CD4-positive, alpha-beta T cell treated with Interleukin-2 at 100 ng/mL for 4 hours (primary cell): Measurements from ENCODE around the gene GZF1.
"Not testable (repeated sequence)": the region's sequence is repeated elsewhere in the genome, so short reads cannot be mapped to it uniquely, and the experiment has no call there.

Experiments used
- DNase-seq: peaks from one replicate; pipeline ENCODE4 v3.0.0-alpha.2; 2020; ENCODE audit warnings: low spot score

GZF1 gene

DNA sequence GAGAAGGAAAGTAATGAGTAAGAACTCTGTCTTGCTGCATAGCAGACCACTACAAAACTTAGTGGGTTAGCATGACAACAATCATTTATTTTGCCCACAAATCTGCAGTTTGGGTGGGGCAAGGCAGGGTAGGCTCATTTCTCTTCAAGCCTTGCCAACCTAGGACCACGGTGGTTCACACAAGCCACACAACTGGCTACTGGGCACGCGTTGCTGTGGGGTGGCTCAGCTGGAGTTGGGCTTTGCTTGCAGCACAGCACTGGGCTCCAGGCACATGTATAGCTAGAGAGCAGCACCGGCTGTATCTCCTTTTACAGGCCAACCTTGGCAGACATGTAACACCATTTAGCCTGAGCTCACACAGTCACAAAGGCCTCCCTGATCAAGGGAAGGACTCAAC is 16.0 kb upstream of the GZF1 start:
- DNase-seq = no peak

- DNase-seq = no peak
These were observed 14.2 kb upstream of the GZF1 start for GRCh38 chr20:23347791-23348190.

DNA sequence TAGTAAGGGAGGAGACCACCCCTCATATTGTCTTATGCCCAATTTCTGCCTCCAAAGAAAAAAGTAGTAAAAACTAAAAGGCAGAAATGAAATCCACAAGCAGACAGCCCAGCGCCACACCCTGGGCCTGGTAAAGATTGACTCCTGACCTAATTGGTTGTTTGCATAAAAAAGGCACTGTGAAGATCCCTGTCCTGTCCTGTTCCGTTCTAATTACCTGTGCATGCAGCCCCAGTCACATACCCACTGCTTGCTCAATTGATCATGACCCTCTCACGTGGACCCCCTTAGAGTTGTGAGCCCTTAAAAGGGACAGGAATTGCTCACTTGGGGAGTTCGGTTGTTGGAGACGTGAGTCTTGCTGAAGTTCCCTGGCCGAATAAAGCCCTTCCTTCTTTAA is 13.5 kb upstream of the GZF1 start:
- not testable (repeated sequence) for DNase-seq

GRCh38 chr20:23349338-23350195 is 12.4 kb upstream of the GZF1 start:
- peak; percentile 75 for DNase-seq

DNA sequence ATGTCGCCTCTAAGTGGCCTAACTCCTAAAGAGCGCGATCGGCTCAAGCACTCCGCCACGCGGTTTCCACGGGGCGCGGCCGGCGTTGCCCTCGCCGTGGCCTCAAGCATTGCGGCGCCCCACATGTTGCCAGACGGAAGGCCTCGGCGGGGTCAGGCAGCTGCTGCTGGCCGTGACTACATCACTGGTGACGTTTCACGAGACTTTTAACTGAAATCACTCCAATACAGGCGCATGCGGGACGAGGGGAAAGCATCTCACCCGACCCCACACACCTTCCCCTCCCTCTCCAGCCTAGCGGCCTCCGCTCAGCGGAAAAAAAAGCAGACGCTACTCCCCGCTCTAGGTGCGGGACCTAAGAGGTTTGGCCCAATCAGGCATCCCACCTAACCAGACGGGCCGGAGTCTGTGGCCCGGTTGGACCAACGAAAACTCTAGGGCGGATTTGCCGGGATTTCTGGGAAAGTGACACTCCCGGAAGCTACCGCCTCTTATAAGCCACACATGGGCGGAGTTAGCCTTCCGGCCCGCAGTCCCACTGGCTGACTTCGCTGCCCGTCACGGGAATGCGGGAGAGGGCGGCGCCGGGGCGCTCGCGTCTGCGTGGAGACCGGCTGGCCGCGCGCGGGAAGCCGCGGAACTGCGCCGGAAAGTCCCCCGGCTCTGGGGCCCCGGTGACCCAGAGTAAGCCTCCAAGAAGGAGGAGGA is 11.6 kb upstream of the GZF1 start, which contains the start of gene NXT1:
Gene NXT1 (plus strand): TSS at position 596 of the 708 bp plus-strand sequence. CDS start 3,251 bp downstream, outside the sequence.
- peak; percentile 98 for DNase-seq

DNA sequence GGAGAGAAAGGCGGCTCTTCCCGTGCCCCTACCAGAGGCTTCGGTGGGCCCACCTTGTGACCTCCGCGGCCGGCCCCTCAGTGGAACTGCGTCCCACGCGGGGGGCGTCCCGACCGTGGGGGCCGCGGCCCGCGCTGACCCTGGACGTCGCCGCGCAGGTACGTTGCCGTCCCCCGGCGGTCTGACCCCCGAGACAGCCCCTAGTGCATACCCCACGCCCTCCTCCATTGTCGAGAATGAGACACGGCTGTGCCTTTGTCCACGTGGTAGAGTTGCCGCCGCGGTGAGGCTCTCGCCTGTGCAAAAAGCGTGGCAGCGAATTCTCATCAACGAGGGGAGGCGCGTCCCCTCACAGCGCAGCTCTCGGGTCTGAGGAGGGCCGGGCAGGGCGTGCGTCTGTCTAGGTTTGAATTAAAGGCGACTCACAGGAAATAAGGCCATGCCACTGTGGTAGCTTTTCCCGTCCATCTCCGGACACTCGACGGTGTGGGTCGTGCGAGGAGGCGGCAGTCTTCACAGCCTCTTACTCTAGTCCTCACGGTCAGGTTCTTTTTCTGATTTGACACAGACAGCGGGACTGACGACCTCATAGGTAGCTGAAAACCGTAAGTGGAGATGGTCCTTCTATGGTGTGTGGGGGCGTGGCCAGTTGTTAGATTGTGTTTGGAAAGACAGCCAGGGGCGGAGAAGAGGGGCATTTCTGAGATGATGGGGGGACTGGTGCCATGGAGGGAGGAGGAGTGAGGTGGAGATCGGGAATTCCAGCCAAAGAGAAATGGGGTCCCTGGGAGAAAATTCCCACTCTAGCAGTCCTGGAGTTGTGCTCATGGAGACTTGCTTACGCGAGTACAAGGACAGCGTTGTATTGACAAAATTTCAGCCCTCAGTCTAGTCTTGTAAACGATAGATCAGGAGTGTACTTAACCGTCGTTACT is 10.8 kb upstream of the GZF1 start:
- peak; percentile 60 for DNase-seq

DNA sequence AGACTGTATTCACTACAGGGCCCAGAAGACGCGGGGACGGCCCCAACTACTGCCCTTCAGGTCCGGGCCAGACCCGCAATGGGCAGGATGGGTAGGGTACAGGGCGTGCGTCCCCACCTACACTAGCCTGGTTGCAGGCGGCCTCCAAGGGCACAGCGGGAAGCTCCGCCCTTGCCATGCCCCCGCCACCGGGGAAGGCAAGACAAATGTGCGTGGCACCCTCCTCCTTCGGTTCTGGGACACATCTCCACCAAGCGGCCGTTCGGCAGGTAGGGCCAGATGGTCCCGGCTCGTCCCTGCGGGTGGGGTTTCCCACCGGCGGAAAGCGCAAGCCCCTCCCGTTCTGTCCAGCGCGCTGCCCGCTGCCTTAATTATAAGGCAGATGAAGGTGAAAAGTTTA is 5.8 kb upstream of the GZF1 start:
- DNase-seq = no peak

GRCh38 chr20:23357767-23358562 is 4.0 kb upstream of the GZF1 start:
- DNase-seq = peak; percentile 100

DNA sequence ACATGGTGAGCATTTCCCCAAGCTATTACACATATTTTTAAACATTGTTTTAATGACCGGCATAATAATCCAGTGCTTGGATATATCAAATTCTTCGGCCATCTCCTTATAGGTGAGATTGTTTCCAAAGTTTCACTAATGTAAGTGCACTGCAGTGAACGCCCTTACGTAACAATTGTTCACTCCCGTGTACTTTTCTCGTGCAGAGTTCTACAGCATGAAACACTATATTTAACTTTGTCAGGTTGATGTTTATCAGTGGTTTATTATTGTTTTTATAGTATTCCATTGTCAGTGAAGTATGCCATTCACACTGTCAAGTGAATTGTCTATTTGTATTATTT is 3.4 kb upstream of the GZF1 start:
- DNase-seq = no peak

- DNase-seq = no peak
These were observed 2.9 kb upstream of the GZF1 start for GRCh38 chr20:23358923-23359593.

DNA sequence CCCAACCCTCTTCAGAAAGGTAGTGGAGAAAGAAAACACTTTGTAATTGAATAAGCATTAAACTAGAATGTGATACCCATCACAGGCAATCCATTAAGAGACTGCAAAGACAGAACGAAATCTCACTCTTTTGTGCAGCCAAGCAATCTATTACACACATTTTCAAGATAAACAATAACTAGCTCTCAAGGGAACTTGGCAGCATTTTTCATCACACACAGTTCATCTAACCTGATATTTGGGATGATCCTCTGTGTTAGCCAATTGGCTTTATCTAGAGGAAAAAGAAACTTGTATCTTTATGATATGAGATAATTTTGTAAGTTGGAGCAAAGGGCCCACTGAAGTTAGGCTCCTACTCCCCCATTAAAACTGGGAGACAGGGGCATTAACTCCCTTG is 1.5 kb upstream of the GZF1 start:
- DNase-seq = no peak

- DNase-seq = no peak
These were observed 885 bp upstream of the GZF1 start for GRCh38 chr20:23361119-23361475.

DNA sequence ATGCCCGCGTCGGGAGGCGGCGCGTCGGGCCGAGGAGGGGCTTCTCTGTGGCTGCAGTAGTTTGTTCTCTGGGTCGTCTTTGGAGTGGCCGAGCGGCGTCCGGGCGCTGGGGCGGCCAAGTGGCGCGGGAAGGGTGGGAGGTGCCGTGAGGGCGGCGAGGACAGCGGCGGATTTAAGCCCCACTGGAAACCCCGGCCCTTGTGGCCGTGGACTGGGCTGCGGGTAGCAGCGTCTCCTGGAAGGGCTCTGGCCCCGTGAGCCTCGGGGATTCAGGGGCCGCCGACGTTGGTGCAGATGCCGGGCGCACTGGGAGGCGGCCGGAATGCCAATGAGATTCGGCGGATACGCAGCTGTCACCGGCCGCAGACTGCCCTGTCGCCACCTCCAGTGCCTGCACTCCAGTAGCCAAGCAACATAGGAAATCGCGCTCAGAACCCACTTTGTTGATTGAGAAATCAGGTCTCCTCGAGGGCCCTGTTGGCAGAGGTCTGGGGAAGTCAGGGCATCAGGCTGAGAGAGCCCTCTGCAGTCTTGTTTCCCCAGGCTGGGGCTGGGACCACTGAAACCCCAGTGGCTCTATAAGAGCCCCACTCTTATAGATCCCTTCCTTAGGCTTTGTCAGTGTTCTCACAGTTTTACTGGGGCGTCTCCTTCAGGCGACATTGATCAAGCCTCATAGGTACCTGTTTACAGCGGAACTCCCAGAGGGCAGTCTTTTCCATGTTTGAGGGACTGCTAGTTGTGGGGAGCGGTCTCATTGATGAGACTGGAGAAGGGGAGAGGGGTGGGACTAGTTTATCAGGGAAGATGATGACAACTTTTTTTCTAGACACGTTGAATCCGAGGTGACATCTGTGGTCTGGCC is 642 bp downstream of the GZF1 start:
- DNase-seq = peak; percentile 25

DNA sequence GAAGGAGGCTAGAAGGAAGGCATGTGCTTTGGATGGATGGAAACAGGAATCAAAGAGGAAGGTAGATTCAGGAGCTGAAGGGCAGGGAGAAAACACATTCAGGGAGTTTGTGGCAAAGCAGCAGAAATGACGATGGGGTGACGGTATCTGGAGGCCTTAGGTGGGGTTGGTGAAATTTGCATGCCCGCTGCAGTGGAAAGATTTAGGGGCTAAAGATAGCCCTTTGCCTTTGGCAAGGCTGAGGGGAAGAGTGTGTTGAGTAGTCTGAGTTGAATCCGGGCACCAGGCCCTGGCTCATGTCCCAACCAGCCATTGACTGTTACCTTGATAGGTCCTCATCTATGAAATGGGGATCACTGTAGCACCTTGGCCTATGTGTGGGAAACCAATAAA is 1.3 kb downstream of the GZF1 start:
- no peak for DNase-seq

- DNase-seq = no peak
These were observed 3.6 kb downstream of the GZF1 start for GRCh38 chr20:23365390-23366165.

DNA sequence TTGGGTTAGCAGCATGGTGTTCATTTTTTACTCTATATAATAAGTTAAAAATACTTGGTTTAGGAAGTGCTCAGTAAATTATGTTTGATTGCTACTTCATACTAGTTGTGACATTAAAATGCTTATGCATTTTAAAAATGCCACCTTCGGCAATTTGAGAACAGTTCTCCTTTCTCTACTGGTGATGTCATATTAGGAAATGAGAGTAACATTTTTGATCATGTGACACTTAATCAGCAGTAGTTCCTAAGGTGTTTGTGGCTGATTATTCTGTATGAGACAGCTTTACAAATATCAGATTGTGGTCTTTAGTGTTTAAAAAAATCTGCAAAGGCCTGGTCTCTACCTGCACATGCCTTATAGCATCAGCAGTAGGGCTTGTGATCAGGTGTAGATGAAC is 4.4 kb downstream of the GZF1 start:
- peak; percentile 51 for DNase-seq

DNA sequence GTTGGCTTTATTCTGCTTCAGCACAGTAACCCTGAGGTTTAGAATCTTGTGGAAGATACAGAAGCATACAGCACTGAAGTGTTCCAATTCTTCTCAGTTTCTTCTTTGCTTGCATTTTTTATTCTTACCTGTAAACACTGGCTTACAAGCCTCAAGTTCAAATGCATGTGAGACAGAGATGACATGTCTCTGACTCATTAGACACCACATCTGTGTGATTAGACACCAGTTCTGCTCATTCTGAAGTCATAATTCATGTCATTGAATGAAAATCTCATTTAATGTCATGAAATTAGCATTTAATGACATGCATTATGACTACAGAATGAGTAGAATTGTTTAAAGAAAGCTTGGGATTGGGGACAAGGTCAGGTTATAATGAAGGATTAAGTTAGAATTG is 5.8 kb downstream of the GZF1 start:
- peak; percentile 27 for DNase-seq

DNA sequence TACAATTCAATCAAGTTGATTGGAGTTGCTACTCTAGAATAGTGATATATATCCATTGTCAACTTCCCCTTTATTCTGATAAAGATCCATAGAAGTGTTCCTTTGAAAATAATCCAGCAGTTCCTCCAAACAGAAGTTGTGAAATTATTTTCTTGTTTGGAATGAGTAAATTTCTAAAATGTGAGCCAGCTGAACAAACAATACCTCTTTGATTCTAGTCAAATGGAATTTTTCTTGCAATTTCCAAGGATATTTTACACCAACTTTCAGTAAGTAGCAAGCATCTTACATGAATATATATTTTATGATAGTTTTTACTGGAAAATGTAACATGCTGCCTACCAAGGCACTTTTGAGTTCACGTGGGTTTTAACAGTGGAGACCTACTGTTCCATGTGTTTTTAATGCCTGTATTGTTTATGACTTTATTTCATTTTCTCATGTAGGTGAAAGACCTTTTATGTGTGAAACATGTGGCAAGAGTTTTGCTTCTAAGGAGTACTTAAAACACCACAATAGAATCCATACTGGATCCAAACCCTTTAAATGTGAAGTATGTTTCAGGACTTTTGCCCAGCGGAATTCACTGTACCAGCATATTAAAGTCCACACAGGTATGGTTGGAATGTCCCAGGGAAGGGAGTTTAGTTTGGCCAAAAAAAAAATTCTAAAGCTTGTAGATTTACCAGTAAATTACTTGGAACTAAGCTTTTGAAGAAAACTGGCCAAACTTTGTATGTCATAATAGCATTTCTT is 6.5 kb downstream of the GZF1 start:
- no peak for DNase-seq
